AG09319 (cell line): ENCODE results near the gene MBIP.
A peak's percentile ranks its signal among the peaks of the same experiment; 100 is the strongest.

Experiments
- DNase-seq: peaks from one replicate; pipeline ENCODE4 v3.0.0-alpha.2; 2010; ENCODE audit warnings: low read depth; ENCODE audit errors: extremely low read depth
- CTCF ChIP-seq: IDR thresholded peaks from 2 replicates; pipeline ENCODE4 v1.5.1; 2011; ENCODE audit warnings: low read depth, mild to moderate bottlenecking, inconsistent platforms, low read length, moderate library complexity

The MBIP gene, protein sequence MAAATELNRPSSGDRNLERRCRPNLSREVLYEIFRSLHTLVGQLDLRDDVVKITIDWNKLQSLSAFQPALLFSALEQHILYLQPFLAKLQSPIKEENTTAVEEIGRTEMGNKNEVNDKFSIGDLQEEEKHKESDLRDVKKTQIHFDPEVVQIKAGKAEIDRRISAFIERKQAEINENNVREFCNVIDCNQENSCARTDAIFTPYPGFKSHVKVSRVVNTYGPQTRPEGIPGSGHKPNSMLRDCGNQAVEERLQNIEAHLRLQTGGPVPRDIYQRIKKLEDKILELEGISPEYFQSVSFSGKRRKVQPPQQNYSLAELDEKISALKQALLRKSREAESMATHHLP

DNA sequence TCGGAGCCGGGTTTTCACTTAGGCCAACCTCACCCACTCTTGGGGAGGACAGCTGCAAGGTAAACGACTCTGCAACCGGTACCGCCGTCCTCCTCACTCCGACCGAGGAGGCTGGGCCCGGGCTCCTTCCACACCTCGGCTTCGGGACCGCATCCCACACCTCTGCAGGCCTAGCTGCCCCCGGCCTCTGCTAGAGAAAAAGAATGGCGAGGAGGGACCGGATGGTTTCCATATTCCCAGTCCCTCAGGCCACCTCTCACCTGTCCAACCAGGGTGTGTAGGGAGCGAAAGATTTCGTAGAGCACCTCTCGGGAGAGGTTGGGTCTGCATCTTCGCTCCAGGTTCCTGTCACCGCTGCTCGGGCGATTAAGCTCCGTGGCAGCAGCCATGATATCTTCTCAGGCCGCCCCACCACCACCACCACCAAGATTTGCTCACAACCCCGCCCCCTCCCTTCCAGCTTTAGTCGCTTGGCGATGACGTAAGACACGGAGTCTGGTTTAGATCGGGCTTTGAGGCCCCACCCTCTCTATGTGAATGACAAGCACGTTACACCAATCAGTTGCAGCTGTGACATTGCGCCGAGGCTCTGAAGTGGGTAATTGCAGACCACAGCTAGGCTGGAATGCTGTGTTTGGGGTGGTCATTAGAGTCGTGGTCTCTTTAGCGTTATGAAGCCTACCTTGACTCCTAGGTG lies at the start of gene MBIP:
Gene MBIP (minus strand): TSS at position 438 of the 697 bp plus-strand sequence. CDS start 49 bp downstream, at position 389.
- DNase-seq: peak; percentile 90
- no peak for TF ChIP-seq CTCF

DNA sequence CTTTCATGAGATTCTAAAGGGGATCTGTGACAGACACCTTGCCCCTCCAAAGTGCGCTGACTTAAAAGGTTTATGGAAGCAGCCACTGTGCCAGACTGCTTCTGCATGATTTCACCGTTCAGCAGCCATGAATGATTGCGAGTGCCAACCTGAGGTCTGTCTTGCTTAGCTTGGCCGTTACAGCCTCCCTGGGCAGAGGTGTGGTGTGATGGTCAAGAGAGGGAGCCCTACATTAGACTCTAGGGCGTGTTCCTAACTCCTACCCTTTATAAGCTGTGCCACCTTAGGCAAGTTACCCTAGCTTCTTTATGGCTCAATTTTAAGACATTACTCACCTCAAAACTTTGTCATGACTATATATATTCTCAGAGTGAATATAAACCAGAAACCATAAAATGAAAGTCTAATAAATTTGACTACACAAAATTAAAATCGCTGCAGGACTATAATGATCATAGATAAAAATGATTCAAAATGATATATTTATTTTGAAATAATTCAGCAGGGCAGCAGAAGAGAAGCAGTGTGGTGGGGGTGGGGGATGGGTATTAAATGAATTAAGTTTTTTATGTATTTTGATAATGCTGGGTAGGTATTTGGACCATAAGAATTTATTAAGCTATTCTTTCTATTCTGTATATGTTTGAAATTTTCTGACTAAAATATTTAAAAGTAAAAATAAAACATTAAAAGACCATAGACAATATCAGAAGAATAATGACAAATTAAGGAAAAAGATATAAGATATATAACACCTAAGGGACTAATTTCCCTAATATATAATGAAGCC lies 47.7 kb upstream of the MBIP start:
- DNase-seq: no peak
- TF ChIP-seq CTCF: no peak

DNA sequence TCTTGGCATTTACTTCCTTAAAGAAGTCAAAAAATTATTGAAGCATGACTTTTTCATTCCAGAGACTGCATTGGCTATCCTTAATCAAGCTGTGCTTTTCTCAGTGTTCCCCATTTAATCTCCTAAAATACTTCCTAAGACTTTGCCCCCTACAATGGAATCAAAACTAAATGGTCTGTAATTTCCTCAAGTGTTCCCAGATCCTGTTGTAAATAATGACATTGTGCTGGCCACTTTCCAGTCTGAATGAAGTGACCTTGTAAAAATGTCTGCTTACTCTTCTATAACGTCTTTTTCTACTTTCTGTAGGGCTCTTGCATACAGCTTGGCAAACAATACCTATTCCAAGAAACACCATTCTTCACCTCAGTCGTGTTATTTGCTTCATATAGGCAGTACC lies 45.3 kb upstream of the MBIP start:
- DNase-seq: no peak
- no peak for TF ChIP-seq CTCF

GRCh38 chr14:36363704-36364103 lies 43.3 kb upstream of the MBIP start:
- no peak for DNase-seq
- TF ChIP-seq CTCF: no peak

- no peak for TF ChIP-seq CTCF
- DNase-seq: no peak
These were observed 42.2 kb upstream of the MBIP start for GRCh38 chr14:36362648-36363047.

DNA sequence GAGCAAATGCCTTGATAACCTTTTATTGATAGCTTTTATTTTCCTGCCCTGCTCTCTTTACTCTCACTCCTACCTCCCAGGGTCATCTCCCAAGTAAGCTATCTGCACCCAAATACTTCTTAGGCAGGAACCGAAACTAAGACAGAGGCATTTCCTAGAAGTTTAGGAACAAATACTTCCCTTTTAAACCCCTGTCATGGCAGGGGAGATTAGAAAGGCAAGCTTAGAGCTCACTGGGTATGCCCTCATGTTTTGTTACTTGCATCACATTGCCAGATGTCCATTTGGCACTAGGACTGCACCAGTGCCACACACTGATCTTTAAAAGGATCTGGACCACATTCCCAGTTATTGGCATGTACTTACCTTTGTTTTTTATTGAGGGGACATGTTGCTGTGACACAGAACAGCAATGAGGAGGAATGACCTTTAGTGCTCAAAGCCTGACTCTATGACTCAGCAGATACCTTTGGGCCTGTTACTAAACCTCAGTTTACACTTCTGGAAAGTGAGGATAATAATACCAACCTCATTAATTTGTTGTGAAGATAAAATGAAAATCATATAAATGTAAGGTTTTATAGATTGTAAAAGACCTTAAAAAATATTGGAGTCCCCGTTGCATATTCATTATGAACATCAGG lies 40.9 kb upstream of the MBIP start:
- no peak for DNase-seq
- no peak for TF ChIP-seq CTCF
